CD4-positive, alpha-beta T cell treated with Interleukin-15 for 4 hours (primary cell): Measurements from ENCODE around the gene PDE3A.

ENCODE experiments used
- DNase-seq: peaks from one replicate; pipeline ENCODE4 v3.0.0-alpha.2; 2020; ENCODE audit warnings: low spot score

PDE3A gene

DNA sequence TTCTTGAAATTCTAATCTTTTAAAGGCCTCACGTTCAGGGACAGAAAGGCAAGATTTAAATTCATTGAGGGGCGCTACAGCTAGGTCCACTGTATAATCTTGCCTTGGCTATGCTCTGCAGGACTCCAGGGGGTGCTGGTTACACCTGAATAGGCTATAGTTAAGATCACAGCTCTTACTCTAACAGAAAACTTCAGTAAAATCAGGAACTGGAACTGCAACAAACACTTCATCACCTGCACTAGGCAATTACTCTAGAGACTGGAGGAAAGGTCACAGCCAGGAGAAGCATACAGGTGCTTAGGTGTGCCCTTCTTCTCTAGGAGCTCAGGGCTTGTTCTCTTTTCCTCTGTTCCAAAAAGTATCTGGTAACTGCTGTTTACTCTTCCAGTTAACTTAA lies 347.7 kb downstream of the PDE3A start:
- DNase-seq = no peak

DNA sequence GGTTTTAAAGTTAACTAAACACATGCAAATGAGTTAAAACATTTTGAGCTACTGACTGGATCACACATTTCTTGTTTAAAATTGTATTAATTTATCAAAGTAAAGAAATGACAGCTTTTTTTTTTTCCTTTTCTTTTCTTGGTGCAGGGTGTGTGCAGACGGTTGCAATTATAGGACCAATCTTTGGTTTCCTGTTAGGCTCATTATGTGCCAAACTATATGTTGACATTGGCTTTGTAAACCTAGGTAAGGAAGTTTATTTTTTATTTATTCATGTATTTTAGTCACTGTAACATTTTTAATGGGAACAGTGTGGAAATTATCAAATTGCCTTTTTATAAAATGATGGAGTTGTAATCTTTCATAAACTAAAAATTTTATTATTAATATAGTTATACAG lies 348.6 kb downstream of the PDE3A start:
- no peak for DNase-seq

DNA sequence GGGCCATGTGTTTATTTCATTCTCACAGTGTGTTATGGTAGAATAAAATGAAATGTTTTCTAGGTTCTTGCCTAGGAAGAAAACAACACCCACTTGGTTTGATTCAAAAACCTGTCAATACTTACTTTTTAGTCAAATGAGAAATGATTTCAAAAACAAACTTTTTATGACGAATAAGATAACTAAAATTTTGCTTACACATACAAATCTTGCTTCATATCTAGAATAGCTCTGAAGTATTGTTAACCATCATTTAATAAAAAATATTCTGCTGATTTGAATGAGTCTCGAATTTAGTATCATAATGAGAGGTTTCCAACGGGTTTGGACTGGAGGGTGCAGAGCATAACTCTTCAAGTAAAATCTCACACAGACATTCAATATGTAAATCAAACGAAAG lies 350.0 kb downstream of the PDE3A start:
- no peak for DNase-seq

DNA sequence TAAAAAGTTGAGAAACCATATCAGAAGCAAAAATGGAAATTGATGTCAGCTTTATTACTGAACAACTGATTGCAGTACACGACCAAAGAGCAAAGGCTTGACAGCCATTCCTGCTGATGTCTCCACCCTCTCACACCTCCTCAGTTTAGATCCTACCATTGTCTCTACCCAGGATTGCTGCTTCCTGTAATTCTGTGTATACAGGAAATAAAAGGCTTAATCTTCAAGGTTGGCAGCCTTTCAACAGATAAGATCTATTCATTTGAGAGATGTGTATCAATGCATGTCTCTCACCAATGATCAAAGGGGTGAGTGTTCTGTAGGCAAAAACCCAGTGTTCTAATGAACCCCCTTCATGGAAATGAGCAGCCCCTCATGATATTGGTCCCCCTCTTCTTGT lies 353.8 kb downstream of the PDE3A start:
- DNase-seq = no peak

DNA sequence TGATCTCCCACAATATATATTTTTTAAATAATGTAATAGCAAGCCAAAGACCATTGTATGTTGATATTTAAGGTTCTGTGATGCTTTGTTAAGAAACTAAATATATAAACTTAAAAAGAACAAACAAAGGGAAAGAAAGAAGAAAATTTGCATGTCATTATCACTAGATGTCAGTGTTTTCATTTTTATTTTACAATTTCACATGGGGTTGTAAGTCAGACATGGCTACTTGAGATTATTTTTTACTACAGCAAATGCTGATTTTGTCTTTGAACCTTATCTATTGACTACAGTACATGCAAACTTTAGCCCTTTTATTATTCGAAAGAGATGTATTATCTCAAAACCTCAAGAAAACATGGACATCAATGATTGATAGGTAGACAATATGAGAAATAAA lies 362.9 kb downstream of the PDE3A start:
- no peak for DNase-seq
